Fibroblast of lung (primary cell): Measurements from ENCODE around the gene MYO1E. TPM values are rescaled to one million over a fixed set of nuclear protein-coding genes. Genes with fewer than 3 reads are reported as not detected.

ENCODE experiments used
- DNase-seq, 2 donors: peaks; one replicate each; pipeline versions ENCODE4 v3.0.0 to v3.0.0-alpha.2; 2010; ENCODE audit warnings: low read depth in 2 of 2
- H2AFZ ChIP-seq: 2 replicates; pipeline ENCODE4 v1.5.1; 2012; ENCODE audit warnings: low read length, control low read depth, inconsistent platforms
- H3K27ac ChIP-seq: 2 replicates; pipeline ENCODE4 v1.5.1; 2011; ENCODE audit warnings: low read length, control low read depth; ENCODE audit not compliant: insufficient read depth
- H3K27me3 ChIP-seq: 2 replicates; pipeline ENCODE4 v1.5.1; 2011; ENCODE audit warnings: mild to moderate bottlenecking, low read length; ENCODE audit not compliant: control insufficient read depth, insufficient read depth
- H3K36me3 ChIP-seq: 2 replicates; pipeline ENCODE4 v1.5.1; 2011; ENCODE audit warnings: low read length; ENCODE audit not compliant: control insufficient read depth, insufficient read depth
- H3K4me1 ChIP-seq: 2 replicates; pipeline ENCODE4 v1.5.1; 2011; ENCODE audit warnings: low read length; ENCODE audit not compliant: control insufficient read depth, insufficient read depth; ENCODE audit errors: extremely low read depth
- H3K4me2 ChIP-seq: 2 replicates; pipeline ENCODE4 v1.5.1; 2011; ENCODE audit warnings: low read length, control low read depth; ENCODE audit not compliant: insufficient read depth; ENCODE audit errors: extremely low read depth
- H3K4me3 ChIP-seq, 4 experiments: fragments of 200-600 bp in 1 of 4; sonication (generic) in 1 of 4; replicated peaks in 1 of 4; 2 replicates each; pipeline ENCODE4 v1.5.1; 2011 to 2016; ENCODE audit warnings: low read length in 4 of 4, low read depth in 3 of 4, mild to moderate bottlenecking in 3 of 4, control low read depth in 2 of 4, inconsistent platforms in 1 of 4, mixed read lengths in 1 of 4; ENCODE audit not compliant: insufficient read depth in 1 of 4; ENCODE audit errors: control extremely low read depth in 1 of 4
- H3K79me2 ChIP-seq: 2 replicates; pipeline ENCODE4 v1.5.1; 2012; ENCODE audit warnings: mild to moderate bottlenecking, low read length, inconsistent platforms; ENCODE audit not compliant: control insufficient read depth, insufficient read depth
- H3K9ac ChIP-seq: 2 replicates; pipeline ENCODE4 v1.5.1; 2011; ENCODE audit warnings: mild to moderate bottlenecking, low read length, control low read depth; ENCODE audit not compliant: insufficient read depth
- H3K9me3 ChIP-seq: 2 replicates; pipeline ENCODE4 v1.5.1; 2012; ENCODE audit warnings: low read depth, low read length; ENCODE audit not compliant: control insufficient read depth, insufficient read depth
- H4K20me1 ChIP-seq: 2 replicates; pipeline ENCODE4 v1.5.1; 2011; ENCODE audit warnings: low read length; ENCODE audit not compliant: control insufficient read depth, insufficient read depth; ENCODE audit errors: extremely low read depth
- EZH2 ChIP-seq: IDR thresholded peaks from 2 replicates; pipeline ENCODE4 v1.5.1; 2012; ENCODE audit warnings: low read length, control low read depth, mild to moderate bottlenecking; ENCODE audit errors: missing control alignments
- polyA plus RNA-seq, 2 donors: library from polyadenylated mRNA; depleted of rRNA in 1 of 2; stranded (reverse) in 1 of 2; unstranded in 1 of 2; fragments of >200 nt; gene quantifications; 2 replicates each; pipeline ENCODE4 v1.2.1, GENCODE V29; 2011 to 2012; ENCODE audit warnings: missing spikeins in 1 of 2
- total RNA-seq: library from RNA; depleted of rRNA; stranded (reverse); fragments of >200 nt; gene quantifications from 2 replicates; pipeline ENCODE4 v1.2.1, GENCODE V29; 2014
- TF ChIP-seq, protein P1 (sequence below), 2 donors: IDR thresholded peaks in 1 of 2; conservative IDR thresholded peaks in 1 of 2; 1 replicate in 1 of 2; 2 replicates in 1 of 2; pipeline ENCODE4 v1.5.1; 2011 to 2012; ENCODE audit warnings: low read length in 2 of 2, control low read depth in 1 of 2, inconsistent platforms in 1 of 2, low read depth in 1 of 2, mild to moderate bottlenecking in 1 of 2

MYO1E gene
- total and polyA plus RNA-seq, 2 donors (not counting 1 experiment from before 2014, with no cell fraction given), result 27.6 to 84.0 TPM

GRCh38 chr15:59290295-59291212 lies 82.1 kb downstream of the MYO1E start:
- H4K20me1 ChIP-seq, result no peaks in the 10 kb centered on the region
- no peak overlapping the region for H3K4me3 ChIP-seq
- no peaks in the 10 kb centered on the region for H3K36me3 ChIP-seq
- peaks cover 18% of the 10 kb centered on the region for H3K79me2 ChIP-seq
- H3K9ac ChIP-seq, result no peak overlapping the region
- no peak overlapping the region for H3K4me2 ChIP-seq
- no peak for DNase-seq
- H3K27ac ChIP-seq, result no peak overlapping the region
- H3K4me1 ChIP-seq, result peaks cover 15% of the 10 kb centered on the region
- H2AFZ ChIP-seq, result no peak overlapping the region
- no peak for TF ChIP-seq EZH2
- TF ChIP-seq, protein P1, sequence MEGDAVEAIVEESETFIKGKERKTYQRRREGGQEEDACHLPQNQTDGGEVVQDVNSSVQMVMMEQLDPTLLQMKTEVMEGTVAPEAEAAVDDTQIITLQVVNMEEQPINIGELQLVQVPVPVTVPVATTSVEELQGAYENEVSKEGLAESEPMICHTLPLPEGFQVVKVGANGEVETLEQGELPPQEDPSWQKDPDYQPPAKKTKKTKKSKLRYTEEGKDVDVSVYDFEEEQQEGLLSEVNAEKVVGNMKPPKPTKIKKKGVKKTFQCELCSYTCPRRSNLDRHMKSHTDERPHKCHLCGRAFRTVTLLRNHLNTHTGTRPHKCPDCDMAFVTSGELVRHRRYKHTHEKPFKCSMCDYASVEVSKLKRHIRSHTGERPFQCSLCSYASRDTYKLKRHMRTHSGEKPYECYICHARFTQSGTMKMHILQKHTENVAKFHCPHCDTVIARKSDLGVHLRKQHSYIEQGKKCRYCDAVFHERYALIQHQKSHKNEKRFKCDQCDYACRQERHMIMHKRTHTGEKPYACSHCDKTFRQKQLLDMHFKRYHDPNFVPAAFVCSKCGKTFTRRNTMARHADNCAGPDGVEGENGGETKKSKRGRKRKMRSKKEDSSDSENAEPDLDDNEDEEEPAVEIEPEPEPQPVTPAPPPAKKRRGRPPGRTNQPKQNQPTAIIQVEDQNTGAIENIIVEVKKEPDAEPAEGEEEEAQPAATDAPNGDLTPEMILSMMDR (conservative IDR thresholded peaks at IDR 0.05 in 1 of 2, IDR thresholded peaks at IDR 0.05 in 1 of 2; ENCODE audit: low read depth in 1 of 2, low read length in 2 of 2), result no peak
- H3K9me3 ChIP-seq, result no peaks in the 10 kb centered on the region
- H3K27me3 ChIP-seq, result no peaks in the 10 kb centered on the region

DNA sequence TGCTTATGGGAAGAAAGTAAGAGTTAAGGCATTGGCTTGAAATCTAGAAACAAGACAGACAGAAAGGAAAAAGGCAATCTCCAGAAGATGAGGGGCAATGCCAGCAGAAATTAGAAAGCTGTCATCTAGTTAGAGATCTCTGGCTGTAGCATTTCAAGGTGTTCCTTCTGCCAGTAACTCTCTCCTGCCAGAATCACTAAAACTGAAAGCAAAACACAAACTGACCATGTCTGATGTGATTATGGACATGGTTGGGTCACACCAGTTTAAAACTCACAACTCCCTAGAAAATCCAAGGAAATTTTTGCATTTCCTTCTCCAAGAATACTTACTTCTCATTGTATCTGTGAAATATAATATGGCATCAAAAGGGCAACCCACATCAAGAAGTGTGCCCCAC lies 83.1 kb downstream of the MYO1E start:
- H3K27me3 ChIP-seq, result no peaks in the 10 kb centered on the region
- no peak overlapping the region for H3K4me3 ChIP-seq
- TF ChIP-seq, protein P1 (conservative IDR thresholded peaks at IDR 0.05 in 1 of 2, IDR thresholded peaks at IDR 0.05 in 1 of 2; ENCODE audit: low read depth in 1 of 2, low read length in 2 of 2), result no peak
- no peak for TF ChIP-seq EZH2
- no peaks in the 10 kb centered on the region for H3K36me3 ChIP-seq
- peaks cover 9% of the 10 kb centered on the region for H3K4me1 ChIP-seq
- no peak for DNase-seq
- H4K20me1 ChIP-seq, result no peaks in the 10 kb centered on the region
- no peaks in the 10 kb centered on the region for H3K9me3 ChIP-seq
- no peak overlapping the region for H3K9ac ChIP-seq
- no peak overlapping the region for H2AFZ ChIP-seq
- H3K4me2 ChIP-seq, result no peak overlapping the region
- H3K79me2 ChIP-seq, result peaks cover 17% of the 10 kb centered on the region
- H3K27ac ChIP-seq, result no peak overlapping the region

DNA sequence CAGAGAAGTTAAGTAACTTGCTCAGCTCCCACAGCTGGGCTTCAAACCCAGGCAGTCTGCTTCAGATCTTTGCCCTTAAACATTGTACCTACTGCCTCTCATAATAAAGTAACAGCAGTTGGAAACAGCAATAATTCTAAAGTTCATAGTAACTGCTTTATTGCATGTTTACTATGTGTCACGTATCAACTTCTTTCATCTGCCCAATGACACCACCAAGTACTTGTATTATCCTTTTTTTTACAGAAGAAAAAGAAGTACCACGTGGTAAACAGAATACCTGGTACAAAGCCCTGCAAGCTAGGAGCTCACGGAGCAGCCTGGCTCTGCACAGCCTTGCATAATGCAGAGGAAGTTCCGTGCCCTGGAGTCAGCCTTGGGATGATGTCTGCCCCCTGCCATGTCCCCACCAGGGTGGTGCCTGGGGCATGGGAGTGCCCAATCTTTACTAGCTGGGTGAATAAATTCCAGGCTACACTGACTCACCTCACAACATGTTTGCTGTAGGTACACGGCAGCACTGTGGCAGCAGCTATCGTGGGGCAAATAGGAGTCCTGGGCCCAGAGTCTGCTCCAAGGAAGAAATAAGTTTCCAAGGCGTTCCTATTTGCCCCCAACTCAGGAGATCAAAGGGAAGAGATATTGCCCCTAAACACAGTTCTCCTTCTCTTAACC lies 88.8 kb downstream of the MYO1E start:
- Histone ChIP-seq H3K36me3 (no peaks in the 10 kb centered on the region), H3K4me1 (peaks cover 2% of the 10 kb centered on the region), H3K27ac (no peak overlapping the region), H2AFZ (no peak overlapping the region), H3K27me3 (no peaks in the 10 kb centered on the region), H4K20me1 (no peaks in the 10 kb centered on the region), H3K79me2 (peaks cover 17% of the 10 kb centered on the region), H3K4me3 (no peak overlapping the region), H3K9me3 (no peaks in the 10 kb centered on the region), H3K4me2 (no peak overlapping the region), H3K9ac (no peak overlapping the region)
- DNase-seq, result no peak
- TF ChIP-seq EZH2, result no peak
- TF ChIP-seq, protein P1 (conservative IDR thresholded peaks at IDR 0.05 in 1 of 2, IDR thresholded peaks at IDR 0.05 in 1 of 2; ENCODE audit: low read depth in 1 of 2, low read length in 2 of 2), result no peak
